ENCODE results near the gene NFIC. TPM values are rescaled to one million over a fixed set of nuclear protein-coding genes. Genes with fewer than 3 reads are reported as not detected.

Gene NFIC
- total and polyA plus RNA-seq, 2 of the 4 experiments (the other 2 are of a cell fraction) = 21.9 to 32.1 TPM

DNA sequence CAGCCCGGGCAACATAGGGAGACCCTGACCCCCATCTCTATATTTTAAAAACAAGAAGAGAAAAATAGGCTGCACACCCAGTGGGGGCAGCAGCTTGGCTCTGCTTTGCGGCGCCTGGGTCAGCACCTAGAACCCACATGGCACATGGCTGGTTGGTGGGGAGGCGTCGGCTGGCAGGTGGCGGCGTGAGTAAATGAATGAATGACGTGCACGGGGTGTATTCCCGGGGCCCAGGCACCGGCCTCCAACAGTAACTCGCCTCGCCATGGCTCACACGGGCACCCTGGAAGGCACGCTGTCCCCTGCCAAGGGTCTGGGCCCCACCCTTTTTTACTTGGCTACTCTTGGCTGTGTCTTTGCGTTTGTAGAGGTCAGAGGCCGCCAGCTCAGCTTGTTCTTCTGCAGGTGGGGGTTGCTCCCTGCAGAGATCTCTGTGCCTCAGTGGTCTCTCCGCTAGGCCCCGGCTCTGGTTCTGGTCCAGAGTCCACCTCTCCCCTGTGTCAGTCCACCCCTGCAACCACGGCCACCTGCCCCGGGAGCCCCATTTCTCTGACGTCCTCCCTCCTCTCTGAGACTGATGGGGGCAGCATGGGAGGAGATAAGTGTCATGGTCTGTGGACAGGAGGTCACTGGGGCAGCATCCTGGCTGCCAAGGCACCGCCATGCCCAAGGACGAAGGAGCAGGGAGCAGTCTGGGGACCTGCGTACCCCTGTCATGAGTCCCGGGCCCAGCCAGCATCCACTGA, 145.3 kb downstream of the NFIC start:
- no peak overlapping the region for H3K27ac ChIP-seq (ENCODE audit: insufficient read depth, low read length)
- TF ChIP-seq BHLHE40 (IDR thresholded peaks at IDR 0.05; ENCODE audit: low read depth, low read length) = no peak
- no peak for TF ChIP-seq NFE2L2 (IDR thresholded peaks at IDR 0.05; ENCODE audit: low read depth, low read length)
- TF ChIP-seq RAD21 (IDR thresholded peaks at IDR 0.05; ENCODE audit: low read length) = no peak
- no peak for TF ChIP-seq RFX5 (IDR thresholded peaks at IDR 0.05; ENCODE audit: low read depth, low read length)
- H4K20me1 ChIP-seq (ENCODE audit: insufficient read depth, low read length) = peaks cover 95% of the 10 kb centered on the region
- no peak overlapping the region for H3K4ac ChIP-seq (ENCODE audit: low read depth, low read length)
- H3K4me2 ChIP-seq (ENCODE audit: low read depth, low read length) = no peak overlapping the region
- intact Hi-C loops (cut with micrococcal nuclease) (no loop called here), dilution Hi-C loops (cut with HindIII; ENCODE audit: low sequenced_read_pairs, unreplicated experiment) (no loop called here), in situ Hi-C loops (cut with MboI; ENCODE audit: low sequenced_read_pairs) (no loop called here)
- H3K9me3 ChIP-seq (ENCODE audit: control insufficient read depth, insufficient read depth, low read length) = no peaks in the 10 kb centered on the region
- no peak overlapping the region for H3K18ac ChIP-seq (ENCODE audit: low read depth, low read length)
- no peak overlapping the region for H4K8ac ChIP-seq (ENCODE audit: low read depth in 2 of 2, low read length in 2 of 2)
- H3K56ac ChIP-seq (ENCODE audit: extremely low read depth, insufficient read depth, low read length) = no peak overlapping the region
- POLR2A ChIA-PET (ENCODE audit: unreplicated experiment) = no interaction called here
- no peak overlapping the region for H3K9ac ChIP-seq (ENCODE audit: low read depth, low read length)
- no peak overlapping the region for H2BK5ac ChIP-seq (ENCODE audit: low read depth, low read length, poor library complexity, severe bottlenecking)
- peaks cover 13% of the 10 kb centered on the region for H3K36me3 ChIP-seq (ENCODE audit: control insufficient read depth, insufficient read depth, low read length)
- H2AK5ac ChIP-seq (ENCODE audit: low read depth, low read length) = no peak overlapping the region
- BruUV-seq (replicated peaks) = no TSS peak
- no peak overlapping the region for H2BK20ac ChIP-seq (ENCODE audit: low read depth, low read length)
- DNase-seq = no peak
- 93% methylated on average over 17 of the region's 26 CpGs; no CpG with 5 or more reads in 1 of the 2 experiments for WGBS, 2 experiments (ENCODE audit: extremely low coverage in 2 of 2, insufficient read length in 1 of 2)
- H2BK15ac ChIP-seq (ENCODE audit: low read depth, low read length) = no peak overlapping the region
- H3K4me1 ChIP-seq (ENCODE audit: control insufficient read depth, insufficient read depth, low read length) = peaks cover 28% of the 10 kb centered on the region
- no peak overlapping the region for H4K91ac ChIP-seq (ENCODE audit: insufficient read depth, low read depth, low read length)
- H3K79me1 ChIP-seq (ENCODE audit: low read depth in 1 of 2, low read length in 2 of 2) = peaks cover 3 to 96% of the 10 kb centered on the region in 2 experiments; a peak in 3 of 4 replicates
- ATAC-seq (ENCODE audit: low read depth) = no peak
- H2AFZ ChIP-seq (replicated peaks; ENCODE audit: low read length, poor library complexity) = no peak overlapping the region
- peak overlapping the region; percentile 42 for H2AK9ac ChIP-seq (replicated peaks; ENCODE audit: low read depth, low read length, poor library complexity)
- H4K5ac ChIP-seq (ENCODE audit: low read depth, low read length) = no peak overlapping the region
- H3K23ac ChIP-seq (ENCODE audit: low read depth, low read length) = no peak overlapping the region
- no peak overlapping the region for H3K14ac ChIP-seq (replicated peaks; ENCODE audit: low read depth, low read length)
- no peak overlapping the region for H3K4me3 ChIP-seq (ENCODE audit: insufficient read depth, low read depth, low read length)
- no peaks in the 10 kb centered on the region for H3K27me3 ChIP-seq (ENCODE audit: control insufficient read depth, insufficient read depth, low read length)
- CTCF ChIA-PET = no interaction called here
- no peak overlapping the region for H2BK120ac ChIP-seq (ENCODE audit: low read depth, low read length)
- peaks cover 20% of the 10 kb centered on the region for H3K9me1 ChIP-seq (ENCODE audit: insufficient read depth, low read length)
